ENCODE results near the gene NLGN1.

Gene NLGN1

GRCh38 chr3:173762501-173762900 lies 365.0 kb downstream of the NLGN1 start:
- no peak for DNase-seq (ENCODE audit: low read depth)

GRCh38 chr3:173770011-173770410 lies 372.5 kb downstream of the NLGN1 start:
- no peak for DNase-seq (ENCODE audit: low read depth)

- no peak for DNase-seq (ENCODE audit: low read depth)
Measured at GRCh38 chr3:173770796-173771573, 373.4 kb downstream of the NLGN1 start.

- no peak for DNase-seq (ENCODE audit: low read depth)
Measured at GRCh38 chr3:173773800-173774199, 376.3 kb downstream of the NLGN1 start.

- no peak for DNase-seq (ENCODE audit: low read depth)
Measured at GRCh38 chr3:173774294-173774693, 376.8 kb downstream of the NLGN1 start.

GRCh38 chr3:173778251-173778650 lies 380.7 kb downstream of the NLGN1 start:
- no peak for DNase-seq (ENCODE audit: low read depth)

GRCh38 chr3:173780067-173780466 lies 382.5 kb downstream of the NLGN1 start:
- no peak for DNase-seq (ENCODE audit: low read depth)

- no peak for DNase-seq (ENCODE audit: low read depth)
Measured at GRCh38 chr3:173785004-173785403, 387.5 kb downstream of the NLGN1 start.

- no peak for DNase-seq (ENCODE audit: low read depth)
Measured at GRCh38 chr3:173789530-173790162, 392.1 kb downstream of the NLGN1 start.

GRCh38 chr3:173793963-173794362 lies 396.4 kb downstream of the NLGN1 start:
- DNase-seq (ENCODE audit: low read depth) = no peak

GRCh38 chr3:173796405-173796804 lies 398.9 kb downstream of the NLGN1 start:
- no peak for DNase-seq (ENCODE audit: low read depth)

- DNase-seq (ENCODE audit: low read depth) = no peak
Measured at GRCh38 chr3:173796890-173797289, 399.3 kb downstream of the NLGN1 start.

- DNase-seq (ENCODE audit: low read depth) = no peak
Measured at GRCh38 chr3:173799060-173799816, 401.7 kb downstream of the NLGN1 start.

- no peak for DNase-seq (ENCODE audit: low read depth)
Measured at GRCh38 chr3:173800154-173800553, 402.6 kb downstream of the NLGN1 start.

GRCh38 chr3:173814809-173815208 lies 417.3 kb downstream of the NLGN1 start:
- DNase-seq (ENCODE audit: low read depth) = no peak

GRCh38 chr3:173819368-173819767 lies 421.8 kb downstream of the NLGN1 start:
- DNase-seq (ENCODE audit: low read depth) = no peak

GRCh38 chr3:173823911-173824460 lies 426.4 kb downstream of the NLGN1 start:
- DNase-seq (ENCODE audit: low read depth) = no peak

GRCh38 chr3:173825730-173826129 lies 428.2 kb downstream of the NLGN1 start:
- no peak for DNase-seq (ENCODE audit: low read depth)

GRCh38 chr3:173826416-173826815 lies 428.9 kb downstream of the NLGN1 start:
- DNase-seq (ENCODE audit: low read depth) = no peak

GRCh38 chr3:173826901-173827609 lies 429.5 kb downstream of the NLGN1 start:
- no peak for DNase-seq (ENCODE audit: low read depth)

- no peak for DNase-seq (ENCODE audit: low read depth)
Measured at GRCh38 chr3:173838644-173839043, 441.1 kb downstream of the NLGN1 start.

- DNase-seq (ENCODE audit: low read depth) = no peak
Measured at GRCh38 chr3:173839859-173840258, 442.3 kb downstream of the NLGN1 start.
